H1 (cell line): Measurements from ENCODE around the gene VPS51.

Experiments used
- CBX8 ChIP-seq: fragments of 300-800, 300-1000 bp; sonication (generic); IDR thresholded peaks from 2 replicates; pipeline ENCODE4 v1.7.1; 2016; ENCODE audit warnings: low read depth, low read length, borderline replicate concordance
- CHD2 ChIP-seq: IDR thresholded peaks from 2 replicates; pipeline ENCODE4 v1.6.1; 2012; ENCODE audit warnings: low read length, improper control_type of control experiment
- CTCF ChIP-seq, 3 experiments: IDR thresholded peaks; 1 replicate in 2 of 3; 2 replicates in 1 of 3; pipeline versions ENCODE4 v1.5.1 to v1.6.1; 2011; ENCODE audit warnings: low read length in 3 of 3, mild to moderate bottlenecking in 3 of 3, inconsistent platforms in 2 of 3, low read depth in 1 of 3, moderate library complexity in 1 of 3; ENCODE audit not compliant: insufficient read depth in 1 of 3; ENCODE audit errors: control extremely low read depth in 1 of 3
- EP300 ChIP-seq, 2 experiments: IDR thresholded peaks; 1 replicate in 1 of 2; 2 replicates in 1 of 2; pipeline ENCODE4 v1.6.1; 2011 to 2012; ENCODE audit warnings: low read depth in 2 of 2, low read length in 2 of 2, mild to moderate bottlenecking in 2 of 2, borderline replicate concordance in 1 of 2, inconsistent platforms in 1 of 2, moderate library complexity in 1 of 2
- GABPA ChIP-seq: IDR thresholded peaks from 2 replicates; pipeline ENCODE4 v1.6.1; 2011; ENCODE audit warnings: mild to moderate bottlenecking, low read length, moderate library complexity, borderline replicate concordance; ENCODE audit not compliant: insufficient read depth
- JUND ChIP-seq: IDR thresholded peaks from 2 replicates; pipeline ENCODE4 v1.6.1; 2011; ENCODE audit warnings: mild to moderate bottlenecking, improper control_type of control experiment, low read length
- KDM1A ChIP-seq: fragments of 200-600, 300-600 bp; sonication (generic); IDR thresholded peaks from 2 replicates; pipeline ENCODE4 v1.7.1; 2016; ENCODE audit warnings: mild to moderate bottlenecking, low read length, borderline replicate concordance
- POLR2A ChIP-seq, 2 experiments: IDR thresholded peaks; 1 replicate in 1 of 2; 2 replicates in 1 of 2; pipeline ENCODE4 v1.6.1; 2011; ENCODE audit warnings: low read depth in 2 of 2, low read length in 2 of 2, mild to moderate bottlenecking in 2 of 2; ENCODE audit errors: control extremely low read depth in 1 of 2
- RFX5 ChIP-seq: IDR thresholded peaks from 2 replicates; pipeline ENCODE4 v1.6.1; 2011; ENCODE audit warnings: low read depth, low read length, improper control_type of control experiment, borderline replicate concordance
- SIN3A ChIP-seq, 2 experiments: IDR thresholded peaks in 1 of 2; conservative IDR thresholded peaks in 1 of 2; 2 replicates each; pipeline ENCODE4 v1.6.1; 2011 to 2012; ENCODE audit warnings: low read length in 2 of 2, improper control_type of control experiment in 1 of 2, low read depth in 1 of 2, mild to moderate bottlenecking in 1 of 2
- TAF1 ChIP-seq: IDR thresholded peaks from 2 replicates; pipeline ENCODE4 v1.6.1; 2011; ENCODE audit warnings: mild to moderate bottlenecking, low read depth, low read length
- TEAD4 ChIP-seq: IDR thresholded peaks from 2 replicates; pipeline ENCODE4 v1.6.1; 2012; ENCODE audit warnings: low read depth, low read length, inconsistent platforms, mixed read lengths

GRCh38 chr11:65133724-65134123 lies 37.7 kb downstream of the VPS51 start:
- TF ChIP-seq TEAD4 (no peak), RFX5 (no peak), CTCF (IDR thresholded peaks at IDR 0.05; ENCODE audit: control extremely low read depth in 1 of 3, insufficient read depth in 1 of 3, low read depth in 1 of 3, low read length in 3 of 3) (no peak), TAF1 (no peak), POLR2A (IDR thresholded peaks at IDR 0.05; ENCODE audit: control extremely low read depth in 1 of 2, low read depth in 2 of 2, low read length in 2 of 2) (no peak), JUND (no peak), CBX8 (no peak), SIN3A (conservative IDR thresholded peaks at IDR 0.05 in 1 of 2, IDR thresholded peaks at IDR 0.05 in 1 of 2; ENCODE audit: low read depth in 1 of 2, low read length in 2 of 2) (no peak), KDM1A (no peak), GABPA (no peak), CHD2 (no peak), EP300 (IDR thresholded peaks at IDR 0.05; ENCODE audit: borderline replicate concordance in 1 of 2, low read depth in 2 of 2, low read length in 2 of 2) (no peak)
